ENCODE results near the gene IFT22. TPM values are rescaled to one million over a fixed set of nuclear protein-coding genes. Genes with fewer than 3 reads are reported as not detected.

IFT22 gene
- total RNA-seq, 3 donors from 2014 or later: 19.7 to 33.4 (median 24.5) TPM

- Histone ChIP-seq H3K4me1 (no peaks in the 10 kb centered on the region), H3K36me3 (no peaks in the 10 kb centered on the region), H3K4me3 (peak overlapping the region; percentile 20 to 56 (median 52)), H3K9me3 (peaks cover 6 to 20% of the 10 kb centered on the region in 2 donors), H3K27ac (no peak overlapping the region), H3K27me3 (peaks cover 0 to 13% of the 10 kb centered on the region in 2 donors)
- TF ChIP-seq POLR2A (IDR thresholded peaks at IDR 0.05): no peak
- no peak for TF ChIP-seq CTCF (IDR thresholded peaks at IDR 0.05)
- no peak for TF ChIP-seq POLR2AphosphoS5 (IDR thresholded peaks at IDR 0.05)
- intact Hi-C loops (cut with DNase I; ENCODE audit: low total_unique reads): no loop called here
- peak; percentile 53 to 75 for DNase-seq (ENCODE audit: low spot score in 2 of 2)
Observed at GRCh38 chr7:101308245-101309085, 13.1 kb downstream of the IFT22 start.

- Histone ChIP-seq H3K4me3 (no peak overlapping the region), H3K27me3 (peaks cover 6 to 35% of the 10 kb centered on the region in 2 donors), H3K36me3 (no peaks in the 10 kb centered on the region), H3K9me3 (peaks cover 18 to 29% of the 10 kb centered on the region in 2 donors), H3K27ac (no peak overlapping the region), H3K4me1 (no peaks in the 10 kb centered on the region)
- no peak for DNase-seq (ENCODE audit: low spot score in 2 of 2)
- intact Hi-C loops (cut with DNase I; ENCODE audit: low total_unique reads): no loop called here
- TF ChIP-seq POLR2AphosphoS5 (IDR thresholded peaks at IDR 0.05): no peak
- no peak for TF ChIP-seq CTCF (IDR thresholded peaks at IDR 0.05)
- TF ChIP-seq POLR2A (IDR thresholded peaks at IDR 0.05): no peak
Observed at GRCh38 chr7:101306307-101306706, 15.3 kb downstream of the IFT22 start.

- peaks cover 29 to 31% of the 10 kb centered on the region in 2 donors for H3K9me3 ChIP-seq
- no peak for DNase-seq (ENCODE audit: low spot score in 2 of 2)
- intact Hi-C loops (cut with DNase I; ENCODE audit: low total_unique reads): no loop called here
- H3K27ac ChIP-seq: no peak overlapping the region
- H3K36me3 ChIP-seq: no peaks in the 10 kb centered on the region
- no peak for TF ChIP-seq CTCF (IDR thresholded peaks at IDR 0.05)
- peak overlapping the region in 1 of 3 donors; percentile 44 for H3K4me3 ChIP-seq
- H3K27me3 ChIP-seq: peaks cover 10 to 64% of the 10 kb centered on the region in 2 donors
- no peaks in the 10 kb centered on the region for H3K4me1 ChIP-seq
Observed at GRCh38 chr7:101303102-101303701, 18.4 kb downstream of the IFT22 start.

- intact Hi-C loops (cut with DNase I; ENCODE audit: low total_unique reads): no loop called here
- no peak for DNase-seq (ENCODE audit: low spot score in 2 of 2)
- Histone ChIP-seq H3K4me3 (peak overlapping the region in 1 of 3 donors; percentile 44), H3K36me3 (no peaks in the 10 kb centered on the region), H3K9me3 (peaks cover 29 to 31% of the 10 kb centered on the region in 2 donors), H3K4me1 (no peaks in the 10 kb centered on the region), H3K27ac (no peak overlapping the region), H3K27me3 (peaks cover 10 to 66% of the 10 kb centered on the region in 2 donors)
- TF ChIP-seq CTCF (IDR thresholded peaks at IDR 0.05): no peak
- no peak for TF ChIP-seq POLR2AphosphoS5 (IDR thresholded peaks at IDR 0.05)
- no peak for TF ChIP-seq POLR2A (IDR thresholded peaks at IDR 0.05)
Observed at GRCh38 chr7:101302641-101303101, 18.9 kb downstream of the IFT22 start.

Data from breast epithelium (tissue), 4 donors.